ENCODE results near the gene ZNF512B.

Gene ZNF512B

GRCh38 chr20:64010711-64011237 lies 41.0 kb upstream of the ZNF512B start (continued):
- TF ChIP-seq ZBTB6 (tag by site-specific recombination; IDR thresholded peaks at IDR 0.05): no peak
- no peak for TF ChIP-seq ZNF23 (tag by site-specific recombination; IDR thresholded peaks at IDR 0.05; ENCODE audit: borderline replicate concordance)
- TF ChIP-seq, protein P1, sequence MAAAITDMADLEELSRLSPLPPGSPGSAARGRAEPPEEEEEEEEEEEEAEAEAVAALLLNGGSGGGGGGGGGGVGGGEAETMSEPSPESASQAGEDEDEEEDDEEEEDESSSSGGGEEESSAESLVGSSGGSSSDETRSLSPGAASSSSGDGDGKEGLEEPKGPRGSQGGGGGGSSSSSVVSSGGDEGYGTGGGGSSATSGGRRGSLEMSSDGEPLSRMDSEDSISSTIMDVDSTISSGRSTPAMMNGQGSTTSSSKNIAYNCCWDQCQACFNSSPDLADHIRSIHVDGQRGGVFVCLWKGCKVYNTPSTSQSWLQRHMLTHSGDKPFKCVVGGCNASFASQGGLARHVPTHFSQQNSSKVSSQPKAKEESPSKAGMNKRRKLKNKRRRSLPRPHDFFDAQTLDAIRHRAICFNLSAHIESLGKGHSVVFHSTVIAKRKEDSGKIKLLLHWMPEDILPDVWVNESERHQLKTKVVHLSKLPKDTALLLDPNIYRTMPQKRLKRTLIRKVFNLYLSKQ (tag by site-specific recombination; IDR thresholded peaks at IDR 0.05; ENCODE audit: borderline replicate concordance): no peak
- no peak for TF ChIP-seq ZNF639 (tag by site-specific recombination; IDR thresholded peaks at IDR 0.05)

DNA sequence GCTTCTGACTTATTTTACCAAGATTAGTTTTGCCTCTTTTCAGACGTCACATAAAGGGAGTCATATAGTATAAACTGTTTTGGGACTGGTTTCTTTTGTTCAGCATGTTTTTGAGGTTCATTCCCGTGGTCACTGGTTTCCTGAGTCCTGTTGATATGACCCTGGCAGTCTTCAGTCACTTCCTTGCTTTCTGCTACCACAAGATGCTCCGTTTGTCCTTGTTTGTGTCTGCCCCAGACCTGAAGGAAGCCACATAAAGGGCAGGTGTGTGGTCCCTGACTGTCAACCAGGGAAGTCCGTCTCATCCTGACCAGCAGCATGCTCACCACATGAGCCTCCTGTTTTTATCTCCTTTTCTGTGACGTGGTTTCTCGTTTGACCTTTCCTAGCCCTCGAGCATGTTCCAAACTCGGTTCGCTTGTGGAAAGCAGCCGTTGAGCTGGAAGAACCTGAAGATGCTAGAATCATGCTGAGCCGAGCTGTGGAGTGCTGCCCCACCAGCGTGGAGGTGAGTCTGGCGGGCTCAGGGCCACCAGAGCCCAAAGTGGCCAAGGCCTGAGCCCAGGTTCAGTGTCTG lies 40.2 kb upstream of the ZNF512B start:
- no peak overlapping the region for H3K4me3 ChIP-seq (ENCODE audit: low read depth, low read length)
- POLR2A ChIA-PET: no interaction called here
- peaks cover 34 to 81% of the 10 kb centered on the region in 2 experiments for H3K36me3 ChIP-seq (ENCODE audit: control insufficient read depth in 2 of 2, insufficient read depth in 1 of 2, low read length in 2 of 2)
- H3K9me3 ChIP-seq (ENCODE audit: control insufficient read depth, insufficient read depth, low read depth, low read length): no peaks in the 10 kb centered on the region
- no peak overlapping the region for H3K27ac ChIP-seq (ENCODE audit: extremely low read depth, low read depth, low read length)
- TF ChIP-seq ZFP69B (tag by site-specific recombination; IDR thresholded peaks at IDR 0.05) (no peak), ZNF692 (tag by site-specific recombination; IDR thresholded peaks at IDR 0.05) (no peak), ZNF510 (tag by site-specific recombination; IDR thresholded peaks at IDR 0.05; ENCODE audit: insufficient replicate concordance) (no peak), ZNF138 (tag by site-specific recombination; IDR thresholded peaks at IDR 0.05; ENCODE audit: borderline replicate concordance) (no peak), HIC1 (tag by site-specific recombination; IDR thresholded peaks at IDR 0.05) (no peak), ZEB2 (tag by site-specific recombination; IDR thresholded peaks at IDR 0.05) (no peak), ZNF837 (tag by site-specific recombination; IDR thresholded peaks at IDR 0.05) (no peak), ZNF501 (tag by site-specific recombination; IDR thresholded peaks at IDR 0.05) (no peak), ZNF146 (tag by site-specific recombination; IDR thresholded peaks at IDR 0.05) (no peak), ZNF121 (tag by site-specific recombination; IDR thresholded peaks at IDR 0.05) (no peak), ZNF843 (tag by site-specific recombination; IDR thresholded peaks at IDR 0.05) (no peak), ZNF335 (tag by site-specific recombination; conservative IDR thresholded peaks at IDR 0.05) (no peak)
- TF ChIP-seq, protein P2, sequence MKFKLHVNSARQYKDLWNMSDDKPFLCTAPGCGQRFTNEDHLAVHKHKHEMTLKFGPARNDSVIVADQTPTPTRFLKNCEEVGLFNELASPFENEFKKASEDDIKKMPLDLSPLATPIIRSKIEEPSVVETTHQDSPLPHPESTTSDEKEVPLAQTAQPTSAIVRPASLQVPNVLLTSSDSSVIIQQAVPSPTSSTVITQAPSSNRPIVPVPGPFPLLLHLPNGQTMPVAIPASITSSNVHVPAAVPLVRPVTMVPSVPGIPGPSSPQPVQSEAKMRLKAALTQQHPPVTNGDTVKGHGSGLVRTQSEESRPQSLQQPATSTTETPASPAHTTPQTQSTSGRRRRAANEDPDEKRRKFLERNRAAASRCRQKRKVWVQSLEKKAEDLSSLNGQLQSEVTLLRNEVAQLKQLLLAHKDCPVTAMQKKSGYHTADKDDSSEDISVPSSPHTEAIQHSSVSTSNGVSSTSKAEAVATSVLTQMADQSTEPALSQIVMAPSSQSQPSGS (tag by site-specific recombination; IDR thresholded peaks at IDR 0.05; ENCODE audit: low read depth): no peak
- CTCF ChIA-PET: interaction anchor here (0.5 kb wide), 1 partner anchor 298 kb away, joined by 5 read pairs; no protein-coding TSS in a partner anchor
- H3K4me1 ChIP-seq (ENCODE audit: control insufficient read depth, insufficient read depth, low read length): no peaks in the 10 kb centered on the region

Data from HEK293 (cell line).